Esophagus squamous epithelium (tissue), 5 donors: Measurements from ENCODE around the gene KIF1A. TPM values are rescaled to one million over a fixed set of nuclear protein-coding genes. Genes with fewer than 3 reads are reported as not detected.

Experiments
- DNase-seq: peaks from one replicate; lab custom pipeline; 2025; lab: John Stamatoyannopoulos, UW
- H3K27ac ChIP-seq, 4 donors: fragments of 200-600 bp; sonication (generic); one replicate each; pipeline ENCODE4 v1.5.1; 2016 to 2019; ENCODE audit warnings: mild to moderate bottlenecking in 1 of 4
- H3K27me3 ChIP-seq, 4 donors: fragments of 200-600 bp; sonication (generic); 1 replicate in 3 of 4; 2 replicates in 1 of 4; pipeline versions ENCODE4 v1.5.1 to v1.6.0; 2017 to 2021; ENCODE audit warnings: antibody characterized with exemption in 1 of 4
- H3K36me3 ChIP-seq, 3 donors: fragments of 200-600 bp; sonication (generic); one replicate each; pipeline ENCODE4 v1.5.1; 2016 to 2019
- H3K4me1 ChIP-seq, 3 donors: fragments of 200-600 bp; sonication (generic); one replicate each; pipeline ENCODE4 v1.5.1; 2017 to 2019
- H3K4me3 ChIP-seq, 4 donors: fragments of 200-600 bp; sonication (generic); 1 replicate in 3 of 4; 2 replicates in 1 of 4; pipeline ENCODE4 v1.5.1; 2016 to 2019; ENCODE audit warnings: mild to moderate bottlenecking in 2 of 4, moderate library complexity in 1 of 4
- H3K9me3 ChIP-seq, 3 donors: fragments of 200-600 bp; sonication (generic); one replicate each; pipeline ENCODE4 v1.5.1; 2016 to 2019
- CTCF ChIP-seq, 6 experiments: fragments of 450-650 bp in 4 of 6; fragments of 200-600 bp in 2 of 6; sonication (generic) in 2 of 6; IDR thresholded peaks; one replicate each; pipeline ENCODE4 v1.5.1; 2016 to 2019; ENCODE audit warnings: antibody characterized with exemption in 6 of 6, mild to moderate bottlenecking in 4 of 6, moderate library complexity in 4 of 6
- POLR2A ChIP-seq, 4 donors: fragments of 450-650 bp; IDR thresholded peaks; one replicate each; pipeline ENCODE4 v1.6.1; 2017; ENCODE audit warnings: antibody characterized with exemption in 4 of 4, mild to moderate bottlenecking in 4 of 4, moderate library complexity in 3 of 4
- WGBS, 2 donors: methylation state at CpG; one replicate each; pipeline ENCODE4 v1.1.5; 2018; 5-methylcytosine and 5-hydroxymethylcytosine counted together
- intact Hi-C: fragments of 100-400 bp; cut with DNase I; formaldehyde crosslinking; loops from one replicate; pipeline ENCODE4 v1.15.0; 2022
- total RNA-seq, 4 donors: library from RNA; depleted of rRNA; stranded (reverse); fragments of >200 nt; gene quantifications; one replicate each; pipeline ENCODE4 v1.1.0, GENCODE V29; 2016
- donor health status: DM: yes; HTN: yes; CAD: no.

The KIF1A gene
- total RNA-seq, 4 donors from 2014 or later: 0.15 TPM; not detected in 3

GRCh38 chr2:240785424-240786335 lies 34.3 kb downstream of the KIF1A start:
- 90 to 95% methylated on average over 2 to 4 of the region's 25 CpGs for WGBS, 2 donors
- Histone ChIP-seq H3K4me3 (no peak overlapping the region), H3K36me3 (no peaks in the 10 kb centered on the region)

GRCh38 chr2:240784629-240785423 lies 35.2 kb downstream of the KIF1A start:
- Histone ChIP-seq H3K4me3 (no peak overlapping the region), H3K9me3 (no peaks in the 10 kb centered on the region), H3K27ac (no peak overlapping the region), H3K27me3 (peaks cover 0 to 74% (median 0%) of the 10 kb centered on the region in 4 donors), H3K4me1 (no peaks in the 10 kb centered on the region), H3K36me3 (no peaks in the 10 kb centered on the region)
- TF ChIP-seq POLR2A (IDR thresholded peaks at IDR 0.05) (no peak), CTCF (IDR thresholded peaks at IDR 0.05) (no peak)
- DNase-seq: no peak
- intact Hi-C loops: no loop called here
- WGBS, 2 donors: 100% methylated on average over 1 of the region's 25 CpGs; no CpG with 5 or more reads in 1 of the 2 donors

More at GRCh38 chr2:240785424-240786335, 34.3 kb downstream of the KIF1A start:
- TF ChIP-seq CTCF (IDR thresholded peaks at IDR 0.05): no peak
- no peak for TF ChIP-seq POLR2A (IDR thresholded peaks at IDR 0.05)
- Histone ChIP-seq H3K4me1 (no peaks in the 10 kb centered on the region), H3K9me3 (no peaks in the 10 kb centered on the region), H3K27me3 (peaks cover 0 to 68% (median 0%) of the 10 kb centered on the region in 4 donors), H3K27ac (no peak overlapping the region)
- intact Hi-C loops: no loop called here
- DNase-seq: no peak

DNA sequence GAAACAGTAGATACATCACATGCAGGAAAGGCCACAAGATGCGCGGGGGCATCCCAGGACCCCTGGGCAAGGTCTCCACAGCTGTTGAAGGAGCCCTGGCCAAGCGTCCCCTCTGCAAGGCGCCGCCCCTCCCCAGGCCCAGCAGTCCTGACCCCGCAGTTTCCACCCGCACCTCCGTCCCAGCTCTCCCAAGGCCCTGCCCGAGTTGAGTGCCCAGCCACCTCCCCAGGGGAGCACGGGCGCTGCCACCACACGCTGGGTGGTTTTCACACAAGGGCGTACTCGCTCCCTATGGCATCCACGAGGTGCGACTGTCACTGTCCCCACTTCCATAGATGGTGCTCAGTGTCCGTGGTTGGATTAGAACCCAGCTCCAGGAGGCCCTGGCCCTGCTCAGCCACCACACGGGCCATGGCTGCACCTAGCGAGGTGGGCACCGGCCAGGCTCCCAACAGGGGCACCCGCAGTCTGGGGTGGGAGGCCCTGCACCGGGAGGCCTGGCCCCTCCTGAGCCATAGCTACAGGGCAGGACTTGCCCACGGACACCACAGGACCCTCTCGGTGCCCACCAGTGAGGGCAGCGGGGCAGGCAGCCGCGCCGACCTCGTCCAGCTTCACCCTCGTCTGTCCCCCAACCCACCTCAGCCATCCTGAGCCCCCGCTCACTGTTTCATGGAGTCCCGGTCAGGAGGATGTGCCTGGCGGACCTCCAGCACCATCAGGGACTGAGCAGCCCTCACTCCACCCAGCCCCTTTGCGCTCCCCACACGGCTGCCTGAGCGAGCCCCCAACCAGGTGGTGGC lies 36.0 kb downstream of the KIF1A start:
- intact Hi-C loops: no loop called here
- no peak for DNase-seq
- TF ChIP-seq POLR2A (IDR thresholded peaks at IDR 0.05) (no peak), CTCF (IDR thresholded peaks at IDR 0.05) (no peak)
- Histone ChIP-seq H3K4me3 (no peak overlapping the region), H3K27me3 (peaks cover 0 to 78% (median 0%) of the 10 kb centered on the region in 4 donors), H3K36me3 (no peaks in the 10 kb centered on the region), H3K27ac (no peak overlapping the region), H3K9me3 (no peaks in the 10 kb centered on the region), H3K4me1 (no peaks in the 10 kb centered on the region)
- 95 to 100% methylated on average over 1 to 4 of the region's 36 CpGs for WGBS, 2 donors

DNA sequence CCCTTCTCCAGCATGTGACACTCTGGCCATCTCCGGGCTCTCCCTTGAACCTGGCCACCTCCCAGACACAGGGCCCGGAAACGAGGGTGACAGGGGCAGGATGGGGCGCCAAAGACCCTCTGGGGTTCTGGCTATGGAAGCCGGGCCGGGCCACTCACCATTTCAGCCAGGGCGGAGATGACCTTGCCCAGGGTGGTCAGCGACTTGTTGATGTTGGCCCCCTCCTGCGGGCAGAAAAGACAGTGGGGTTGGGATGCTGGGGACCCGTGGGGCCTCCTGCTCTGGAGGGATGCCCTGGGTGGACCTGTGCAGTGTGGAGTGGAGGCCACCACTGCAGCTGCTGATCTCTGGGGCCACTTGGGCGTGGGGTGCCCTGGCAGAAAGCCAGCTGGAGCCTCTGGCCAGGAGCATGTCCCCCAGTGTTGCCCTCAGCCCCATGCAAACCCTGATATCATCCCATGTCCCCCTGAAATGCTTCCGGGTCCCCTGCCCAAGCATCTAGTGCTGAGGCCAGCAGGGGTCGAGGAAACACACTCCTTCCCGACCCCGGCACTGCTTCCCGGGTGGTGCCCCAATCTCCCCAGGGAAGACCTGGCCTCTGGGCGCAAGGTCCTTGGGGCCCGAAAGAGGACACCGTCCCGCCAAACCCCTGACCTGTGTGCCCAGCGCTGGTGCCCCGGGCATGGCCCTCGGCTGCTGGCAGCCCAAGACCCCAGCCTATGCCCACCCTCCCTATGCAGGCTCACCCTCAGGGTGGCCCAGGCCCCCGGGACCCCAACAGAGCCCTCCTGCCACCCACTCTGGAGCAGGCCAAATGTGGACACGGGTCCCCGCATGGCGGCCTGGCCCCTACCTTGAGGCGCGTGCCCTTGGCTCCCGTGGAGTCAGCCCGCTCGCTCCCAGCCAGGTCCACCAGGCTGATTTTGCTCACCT lies 36.9 kb downstream of the KIF1A start:
- no peak for DNase-seq
- Histone ChIP-seq H3K36me3 (no peaks in the 10 kb centered on the region), H3K27ac (no peak overlapping the region), H3K4me3 (no peak overlapping the region), H3K9me3 (no peaks in the 10 kb centered on the region), H3K4me1 (no peaks in the 10 kb centered on the region), H3K27me3 (peaks cover 0 to 72% (median 0%) of the 10 kb centered on the region in 4 donors)
- intact Hi-C loops: no loop called here
- TF ChIP-seq POLR2A (IDR thresholded peaks at IDR 0.05): no peak
- TF ChIP-seq CTCF (IDR thresholded peaks at IDR 0.05): no peak
- WGBS, 2 donors: 93% methylated on average over 3 of the region's 32 CpGs; no CpG with 5 or more reads in 1 of the 2 donors
